Caco-2 (cell line): ENCODE measurements around the gene NEDD8. TPM values are rescaled to one million over a fixed set of nuclear protein-coding genes. Genes with fewer than 3 reads are reported as not detected.

Experiments
- BruUV-seq: library from RNA; stranded (reverse); fragments of 400-500 nt; replicated peaks from 2 replicates; lab custom pipeline; 2021; lab: Mats Ljungman, UMichigan
- CTCF ChIA-PET: fragments of 300-600 bp; sonication (Branson Sonifier 250); formaldehyde crosslinking; loops from one replicate; lab custom pipeline; 2022; ENCODE audit warnings: antibody characterized with exemption; lab: Charles Lee
- POLR2A ChIA-PET: fragments of 300-600 bp; sonication (Branson Sonifier 250); formaldehyde crosslinking; loops from one replicate; lab custom pipeline; 2022; ENCODE audit warnings: antibody characterized with exemption; lab: Charles Lee
- DNase-seq, 2 experiments: peaks; one replicate each; pipeline versions ENCODE4 v3.0.0 to v3.0.0-alpha.2; 2020 to 2022
- H3K27me3 ChIP-seq: replicated peaks from 2 replicates; pipeline ENCODE4 v1.6.0; 2011; ENCODE audit warnings: low read length; ENCODE audit not compliant: control insufficient read depth, insufficient read depth
- H3K36me3 ChIP-seq: 2 replicates; pipeline ENCODE4 v1.5.1; 2011; ENCODE audit warnings: low read length; ENCODE audit not compliant: control insufficient read depth, insufficient read depth
- H3K4me1 ChIP-seq: fragments of 250-450 bp; sonication (Bioruptor Pico); 2 replicates; pipeline ENCODE4 v1.5.1; 2020; ENCODE audit warnings: mild to moderate bottlenecking
- H3K4me3 ChIP-seq: 2 replicates; pipeline ENCODE4 v1.5.1; 2011; ENCODE audit warnings: low read depth, mild to moderate bottlenecking, control low read depth, low read length
- H3K9me3 ChIP-seq: fragments of 250-450 bp; sonication (Bioruptor Pico); 2 replicates; pipeline ENCODE4 v1.5.1; 2020; ENCODE audit warnings: mild to moderate bottlenecking, moderate library complexity
- H3K27ac Mint-ChIP-seq: one replicate; pipeline ENCODE4 v1.8.0; 2022; ENCODE audit warnings: mixed read lengths; ENCODE audit not compliant: unreplicated experiment
- H3K27me3 Mint-ChIP-seq: one replicate; pipeline ENCODE4 v1.8.0; 2022; ENCODE audit warnings: mixed read lengths; ENCODE audit not compliant: insufficient read depth, unreplicated experiment
- H3K36me3 Mint-ChIP-seq: one replicate; pipeline ENCODE4 v1.8.0; 2022; ENCODE audit warnings: mild to moderate bottlenecking, mixed read lengths; ENCODE audit not compliant: insufficient read depth, unreplicated experiment
- H3K4me1 Mint-ChIP-seq: one replicate; pipeline ENCODE4 v1.8.0; 2022; ENCODE audit warnings: low read depth, mixed read lengths; ENCODE audit not compliant: unreplicated experiment
- H3K4me3 Mint-ChIP-seq: one replicate; pipeline ENCODE4 v1.8.0; 2022; ENCODE audit warnings: mild to moderate bottlenecking, moderate library complexity, mixed read lengths; ENCODE audit not compliant: unreplicated experiment
- H3K9me3 Mint-ChIP-seq: one replicate; pipeline ENCODE4 v1.8.0; 2022; ENCODE audit warnings: mixed read lengths; ENCODE audit not compliant: unreplicated experiment
- CTCF ChIP-seq, 2 experiments: fragments of 200-600 bp in 1 of 2; IDR thresholded peaks; 1 replicate in 1 of 2; 2 replicates in 1 of 2; pipeline versions ENCODE4 v1.5.1 to v1.8.0; 2011 to 2022; ENCODE audit warnings: antibody characterized with exemption in 1 of 2, control low read depth in 1 of 2, inconsistent platforms in 1 of 2, low read depth in 1 of 2, low read length in 1 of 2, mild to moderate bottlenecking in 1 of 2, moderate library complexity in 1 of 2; ENCODE audit not compliant: insufficient read depth in 1 of 2, severe bottlenecking in 1 of 2, unreplicated experiment in 1 of 2
- intact Hi-C: fragments of 100-400 bp; cut with micrococcal nuclease; formaldehyde crosslinking; loops from one replicate; pipeline ENCODE4 v1.10.0; 2022; ENCODE audit not compliant: unreplicated experiment
- total RNA-seq: library from RNA; stranded (reverse); gene quantifications from 2 replicates; pipeline ENCODE4 v1.2.3, GENCODE V29; 2022

NEDD8 gene
- total RNA-seq, 1 experiment from 2014 or later, result 210 TPM

- Mint-ChIP-seq H3K9me3 (no peaks in the 10 kb centered on the region), H3K4me1 (no peaks in the 10 kb centered on the region), H3K36me3 (no peaks in the 10 kb centered on the region), H3K27me3 (no peaks in the 10 kb centered on the region), H3K27ac (peak overlapping the region; percentile 16), H3K4me3 (no peak overlapping the region)
- POLR2A ChIA-PET, result no interaction called here
- Histone ChIP-seq H3K27me3 (no peaks in the 10 kb centered on the region), H3K36me3 (no peaks in the 10 kb centered on the region), H3K4me1 (0 out of 2 replicates have a peak, but pooled peaks cover 6% of the 10 kb centered on the region), H3K4me3 (no peak overlapping the region), H3K9me3 (no peaks in the 10 kb centered on the region)
- no peak for DNase-seq
- CTCF ChIA-PET, result no interaction called here
- no TSS peak for BruUV-seq
- no peak for TF ChIP-seq CTCF (IDR thresholded peaks at IDR 0.05; ENCODE audit: insufficient read depth in 1 of 2, low read depth in 1 of 2, low read length in 1 of 2, severe bottlenecking in 1 of 2, unreplicated experiment in 1 of 2)
- intact Hi-C loops, result no loop called here
Observed at GRCh38 chr14:24258548-24259265, 26.5 kb upstream of the NEDD8 start.

- Mint-ChIP-seq H3K36me3 (no peaks in the 10 kb centered on the region), H3K4me1 (no peaks in the 10 kb centered on the region), H3K4me3 (no peak overlapping the region), H3K27me3 (no peaks in the 10 kb centered on the region), H3K9me3 (no peaks in the 10 kb centered on the region), H3K27ac (no peak overlapping the region)
- POLR2A ChIA-PET, result no interaction called here
- Histone ChIP-seq H3K36me3 (no peaks in the 10 kb centered on the region), H3K27me3 (no peaks in the 10 kb centered on the region), H3K4me1 (peaks cover under 1% of the 10 kb centered on the region), H3K4me3 (no peak overlapping the region), H3K9me3 (no peaks in the 10 kb centered on the region)
- DNase-seq, result no peak
- TF ChIP-seq CTCF (IDR thresholded peaks at IDR 0.05; ENCODE audit: insufficient read depth in 1 of 2, low read depth in 1 of 2, low read length in 1 of 2, severe bottlenecking in 1 of 2, unreplicated experiment in 1 of 2), result no peak
- intact Hi-C loops, result no loop called here
- CTCF ChIA-PET, result no interaction called here
- no TSS peak for BruUV-seq
Observed at GRCh38 chr14:24258119-24258518, 26.0 kb upstream of the NEDD8 start.

- DNase-seq, result no peak
- no peaks in the 10 kb centered on the region; the same call in 1 of the 2 replicates for H3K36me3 ChIP-seq
- intact Hi-C loops, result no loop called here
- H3K4me3 ChIP-seq, result no peak overlapping the region
- Mint-ChIP-seq H3K27me3 (no peaks in the 10 kb centered on the region), H3K4me1 (no peaks in the 10 kb centered on the region), H3K36me3 (no peaks in the 10 kb centered on the region), H3K9me3 (no peaks in the 10 kb centered on the region), H3K27ac (no peak overlapping the region), H3K4me3 (no peak overlapping the region)
- ChIA-PET CTCF (interaction anchor here (0.5 to 1.3 kb wide), 2 partner anchors 41 to 75 kb away, joined by 3 to 4 read pairs; no protein-coding TSS in a partner anchor), POLR2A (no interaction called here)
- TF ChIP-seq CTCF (IDR thresholded peaks at IDR 0.05; ENCODE audit: insufficient read depth in 1 of 2, low read depth in 1 of 2, low read length in 1 of 2, severe bottlenecking in 1 of 2, unreplicated experiment in 1 of 2), result no peak
- no peaks in the 10 kb centered on the region for H3K27me3 ChIP-seq
- no TSS peak for BruUV-seq
- H3K4me1 ChIP-seq, result peaks cover 12% of the 10 kb centered on the region
- H3K9me3 ChIP-seq, result no peaks in the 10 kb centered on the region
Observed at GRCh38 chr14:24256960-24257359, 24.8 kb upstream of the NEDD8 start.
